Upper lobe of right lung (tissue), 1 donor: ENCODE data around the gene CD164. TPM values are rescaled to one million over a fixed set of nuclear protein-coding genes. Genes with fewer than 3 reads are reported as not detected.

Source experiments
- ATAC-seq: fragments of 200-7000 bp; cut with Tn5 transposase; one replicate; pipeline ENCODE4 v1.9.1; 2020; ENCODE audit warnings: mild to moderate bottlenecking, moderate library complexity
- DNase-seq: peaks from one replicate; pipeline ENCODE4 v3.0.0-alpha.2; 2020
- H3K27ac ChIP-seq: fragments of 200-600 bp; one replicate; pipeline ENCODE4 v1.8.0; 2022
- H3K27me3 ChIP-seq: fragments of 200-600 bp; one replicate; pipeline ENCODE4 v1.8.0; 2022; ENCODE audit warnings: mild to moderate bottlenecking
- H3K36me3 ChIP-seq: fragments of 200-600 bp; one replicate; pipeline ENCODE4 v1.8.0; 2022
- H3K4me1 ChIP-seq: fragments of 200-600 bp; one replicate; pipeline ENCODE4 v1.8.0; 2022
- H3K4me3 ChIP-seq: fragments of 200-600 bp; one replicate; pipeline ENCODE4 v1.8.0; 2022; ENCODE audit warnings: mild to moderate bottlenecking
- H3K9me3 ChIP-seq: fragments of 200-600 bp; one replicate; pipeline ENCODE4 v1.8.0; 2022
- CTCF ChIP-seq: fragments of 200-600 bp; IDR thresholded peaks from one replicate; pipeline ENCODE4 v1.8.0; 2022; ENCODE audit warnings: antibody characterized with exemption
- intact Hi-C: fragments of 100-400 bp; cut with DNase I; formaldehyde crosslinking; loops from one replicate; pipeline ENCODE4 v1.11.0; 2022
- total RNA-seq: library from RNA; stranded (reverse); fragmentation: NEBNext Ultra II Directional; extraction: Animal tissue kit (Norgen Biotek cat#: 25700); gene quantifications from one replicate; pipeline ENCODE4 v1.2.1, GENCODE V29; 2021
- donor health status: DM: no; HTN: yes; CAD: no; lungs with severe emphysema.

The CD164 gene
- total RNA-seq, 1 donor from 2014 or later = 284 TPM

- Histone ChIP-seq H3K9me3 (no peaks in the 10 kb centered on the region), H3K27me3 (no peaks in the 10 kb centered on the region), H3K36me3 (peaks cover 74% of the 10 kb centered on the region), H3K27ac (no peak overlapping the region), H3K4me1 (no peaks in the 10 kb centered on the region), H3K4me3 (no peak overlapping the region)
- intact Hi-C loops = no loop called here
- no peak for DNase-seq
- ATAC-seq = no peak
- no peak for TF ChIP-seq CTCF
Measured at GRCh38 chr6:109363753-109364152, 18.5 kb downstream of the CD164 start.

GRCh38 chr6:109362102-109362884 is 20.0 kb downstream of the CD164 start:
- Histone ChIP-seq H3K36me3 (peaks cover 64% of the 10 kb centered on the region), H3K4me1 (no peaks in the 10 kb centered on the region), H3K27ac (no peak overlapping the region), H3K27me3 (no peaks in the 10 kb centered on the region), H3K9me3 (no peaks in the 10 kb centered on the region), H3K4me3 (no peak overlapping the region)
- ATAC-seq (no peak), DNase-seq (no peak)
- intact Hi-C loops = no loop called here
- no peak for TF ChIP-seq CTCF

GRCh38 chr6:109360791-109361190 is 21.5 kb downstream of the CD164 start:
- Histone ChIP-seq H3K27ac (no peak overlapping the region), H3K27me3 (no peaks in the 10 kb centered on the region), H3K4me3 (no peak overlapping the region), H3K4me1 (no peaks in the 10 kb centered on the region), H3K36me3 (peaks cover 49% of the 10 kb centered on the region), H3K9me3 (no peaks in the 10 kb centered on the region)
- intact Hi-C loops = no loop called here
- no peak for ATAC-seq
- TF ChIP-seq CTCF = no peak
- no peak for DNase-seq

GRCh38 chr6:109360281-109360680 is 22.0 kb downstream of the CD164 start:
- Histone ChIP-seq H3K27me3 (no peaks in the 10 kb centered on the region), H3K4me1 (no peaks in the 10 kb centered on the region), H3K9me3 (no peaks in the 10 kb centered on the region), H3K27ac (no peak overlapping the region), H3K4me3 (no peak overlapping the region), H3K36me3 (peaks cover 44% of the 10 kb centered on the region)
- TF ChIP-seq CTCF = no peak
- no peak for DNase-seq
- intact Hi-C loops = no loop called here
- ATAC-seq = no peak

GRCh38 chr6:109359248-109359647 is 23.0 kb downstream of the CD164 start:
- H3K27ac ChIP-seq = no peak overlapping the region
- intact Hi-C loops = no loop called here
- no peak overlapping the region for H3K4me3 ChIP-seq
- H3K36me3 ChIP-seq = peaks cover 37% of the 10 kb centered on the region
- H3K27me3 ChIP-seq = no peaks in the 10 kb centered on the region
- ATAC-seq (no peak), DNase-seq (no peak)
- H3K9me3 ChIP-seq = no peaks in the 10 kb centered on the region
- no peaks in the 10 kb centered on the region for H3K4me1 ChIP-seq
- no peak for TF ChIP-seq CTCF
